ENCODE measurements around the gene FBN1. TPM values are rescaled to one million over a fixed set of nuclear protein-coding genes. Genes with fewer than 3 reads are reported as not detected.

FBN1 gene
- total and polyA plus RNA-seq, 2 of the 13 experiments (the other 11 are each of a cell fraction or from before 2014, with no cell fraction given): 1.5 to 3.0 TPM

- TF ChIP-seq MTA1 (CRISPR knock-in tag; IDR thresholded peaks at IDR 0.05; ENCODE audit: borderline replicate concordance) (0 out of 2 replicates have a peak, but pooled peaks have one; percentile 30), BORCS8-MEF2B (CRISPR knock-in tag; IDR thresholded peaks at IDR 0.05) (no peak), BHLHE40 (IDR thresholded peaks at IDR 0.05; ENCODE audit: low read length) (no peak)
Measured at GRCh38 chr15:48644827-48645557, 517 bp downstream of the FBN1 start (continued).

DNA sequence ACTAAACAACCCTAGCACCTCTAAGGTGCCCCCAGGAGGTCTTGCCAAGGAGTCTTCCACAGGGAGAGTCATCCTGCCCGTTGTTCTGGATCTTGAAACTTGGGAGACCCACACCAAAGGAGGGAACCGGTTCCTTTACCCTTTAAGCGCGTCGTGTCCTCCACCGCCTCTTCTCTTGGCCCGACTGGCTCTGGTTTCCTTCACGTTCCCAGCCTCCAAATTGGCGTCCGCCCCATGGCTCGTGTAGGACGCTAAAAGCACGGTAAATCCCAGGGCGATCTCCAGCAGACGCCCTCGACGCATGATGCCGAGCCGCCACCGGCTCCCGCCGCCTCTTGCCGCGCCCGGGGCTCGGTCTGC lies 1.1 kb downstream of the FBN1 start:
- no peaks in the 10 kb centered on the region for H3K4me1 ChIP-seq (ENCODE audit: insufficient read depth, low read length)
- BruUV-seq (replicated peaks): no TSS peak
- 19% methylated on average over 22 of the region's 26 CpGs for WGBS (ENCODE audit: low lambda C conversion rate)
- TF ChIP-seq RORA (CRISPR knock-in tag; IDR thresholded peaks at IDR 0.05) (no peak), ATM (IDR thresholded peaks at IDR 0.05; ENCODE audit: borderline replicate concordance) (no peak), CSRNP1 (CRISPR knock-in tag; IDR thresholded peaks at IDR 0.05) (no peak), RCOR2 (CRISPR knock-in tag; IDR thresholded peaks at IDR 0.05) (no peak), ZNF354B (CRISPR knock-in tag; IDR thresholded peaks at IDR 0.05) (no peak), ZNF678 (CRISPR knock-in tag; IDR thresholded peaks at IDR 0.05) (no peak), HDAC1 (CRISPR knock-in tag; IDR thresholded peaks at IDR 0.05) (no peak), PCBP2 (optimal IDR thresholded peaks at IDR 0.05; ENCODE audit: low read depth, low read length, poor library complexity, severe bottlenecking) (no peak)
- in situ Hi-C loops (cut with HindIII; ENCODE audit: extremely low pct_ligation_motif_present, low pct_unique_long_range_greater_than_20kb): no loop called here
- ChIA-PET POLR2A (no interaction called here), CTCF (ENCODE audit: low intra/inter-chr PET ratio, low total read pairs) (no interaction called here)
- no peaks in the 10 kb centered on the region for H3K79me2 ChIP-seq (ENCODE audit: insufficient read depth, low read length)
- peaks cover 2 to 29% of the 10 kb centered on the region in 2 experiments for H3K27me3 ChIP-seq (ENCODE audit: control insufficient read depth in 1 of 2, insufficient read depth in 2 of 2, low read length in 2 of 2)
- no peak overlapping the region for H3K27ac ChIP-seq (ENCODE audit: extremely low read length, insufficient read depth, low read length)
- DNase-seq (ENCODE audit: low spot score): no peak
- no peak overlapping the region for H2AFZ ChIP-seq (ENCODE audit: low read length)
- H4K20me1 ChIP-seq (ENCODE audit: insufficient read depth, low read length): no peaks in the 10 kb centered on the region
- no peaks in the 10 kb centered on the region for H3K9me3 ChIP-seq (ENCODE audit: low read length)
- intact Hi-C loops (cut with micrococcal nuclease; ENCODE audit: unreplicated experiment): loop anchor here (5.0 to 10.0 kb wide), 2 partner anchors 160 to 287 kb away; no protein-coding TSS in a partner anchor
- ATAC-seq: no peak
- H3K4me2 ChIP-seq (ENCODE audit: low read depth, low read length): peak overlapping the region; percentile 72
- peak overlapping the region; percentile 63 to 74 (median 64); a peak in 4 of 6 replicates for H3K4me3 ChIP-seq (replicated peaks in 1 of 3; ENCODE audit: insufficient read depth in 1 of 3, low read depth in 2 of 3, low read length in 3 of 3)
- H3K36me3 ChIP-seq (replicated peaks in 1 of 2; ENCODE audit: control insufficient read depth in 1 of 2, insufficient read depth in 2 of 2, low read length in 2 of 2): no peaks in the 10 kb centered on the region
- no peak for FAIRE-seq
- H3K9ac ChIP-seq (ENCODE audit: insufficient read depth, low read depth, low read length): no peak overlapping the region
